GM21723 (cell line): ENCODE data around the gene FANCI.

Experiments used
- ATAC-seq: cut with Tn5 transposase; IDR thresholded peaks from one replicate; pipeline ENCODE4 v1.9.1; 2021; ENCODE audit warnings: mild to moderate bottlenecking, moderate library complexity; ENCODE audit not compliant: unreplicated experiment

FANCI gene

DNA sequence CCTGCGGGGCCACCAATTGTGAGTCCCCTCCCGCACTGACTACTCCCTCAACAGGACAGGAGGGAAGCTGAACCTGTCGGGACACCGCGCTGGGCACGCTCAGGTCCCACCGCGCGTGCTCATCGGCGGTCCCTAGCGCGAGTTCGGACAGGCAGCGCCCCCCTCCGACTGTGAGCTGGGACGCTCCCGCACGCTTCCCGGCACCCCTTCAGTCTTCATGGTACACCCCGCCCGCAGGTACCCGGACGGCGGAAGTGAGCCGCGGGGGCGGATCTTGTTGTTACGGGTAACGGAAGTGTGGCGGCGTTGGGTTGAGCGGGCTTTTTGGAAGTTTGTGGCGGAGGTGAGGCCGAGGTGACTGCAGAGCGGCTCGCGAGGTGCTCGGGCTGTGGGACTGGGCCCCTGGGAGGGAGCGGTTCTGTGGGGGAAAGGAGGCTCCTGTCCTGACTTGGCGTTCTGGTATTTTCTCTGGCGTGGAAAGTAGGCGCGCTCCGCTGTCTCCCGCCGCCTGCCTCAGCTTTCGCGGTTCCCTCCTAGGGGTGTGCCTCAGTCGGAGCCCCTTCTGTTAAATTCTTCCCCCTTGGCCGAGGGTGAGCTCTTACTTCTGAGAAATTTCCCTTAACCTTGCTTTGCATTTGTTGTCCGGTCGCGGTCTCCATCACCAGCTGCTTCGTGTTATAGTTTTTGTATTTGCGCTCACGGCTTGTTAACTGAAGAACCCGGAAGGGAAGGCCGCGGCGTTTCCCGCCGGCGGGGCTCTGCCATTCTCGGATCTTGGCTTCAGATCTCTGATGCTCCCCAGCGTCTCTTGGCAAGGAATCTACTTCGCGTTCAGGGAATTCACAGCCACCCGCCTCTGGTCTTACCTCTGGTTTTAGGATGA, at the start of gene FANCI:
TSS of gene FANCI (plus strand) at position 289 of the 883 bp plus-strand sequence. CDS start 3,669 bp downstream, outside the sequence.
- ATAC-seq, result peak; percentile 93

DNA sequence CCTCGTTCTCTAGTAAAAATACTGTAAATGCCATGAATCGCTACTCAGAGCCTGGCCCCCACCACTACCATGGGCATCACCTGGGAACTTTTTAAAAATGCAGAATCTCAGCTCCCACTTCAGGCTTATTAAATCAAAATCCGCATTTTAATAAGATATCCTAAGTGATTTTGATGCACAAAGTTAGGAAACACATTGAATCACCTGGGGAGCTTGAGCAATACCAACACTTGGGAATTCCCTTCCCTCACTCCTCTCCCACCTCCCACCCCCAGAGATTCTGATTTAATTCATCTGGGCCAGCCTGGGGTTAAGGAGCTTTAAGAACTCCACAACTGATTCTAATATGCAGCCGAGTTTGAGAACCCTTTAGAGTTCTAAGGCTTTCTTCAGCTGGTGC, 49.2 kb upstream of the FANCI start:
- no peak for ATAC-seq

DNA sequence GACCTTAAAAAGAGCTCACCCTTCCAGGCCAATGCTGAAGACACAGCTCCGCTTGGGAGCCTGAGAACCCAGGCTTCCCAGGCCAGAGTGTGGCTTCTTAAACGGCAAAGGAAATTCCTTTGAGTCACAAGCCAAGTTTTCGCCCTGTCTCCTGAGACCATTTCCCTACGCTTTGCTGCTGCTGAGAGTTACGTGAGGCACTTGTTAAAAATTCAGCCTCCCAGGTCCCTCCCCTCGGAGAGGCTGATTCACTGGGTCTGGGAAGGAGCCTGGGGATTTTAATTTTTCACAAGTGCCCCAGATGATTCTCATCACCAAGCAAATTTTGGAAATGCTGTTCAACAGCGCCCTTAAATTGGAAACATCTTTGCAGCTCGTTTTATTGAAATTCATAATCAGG, 47.9 kb upstream of the FANCI start:
- no peak for ATAC-seq

DNA sequence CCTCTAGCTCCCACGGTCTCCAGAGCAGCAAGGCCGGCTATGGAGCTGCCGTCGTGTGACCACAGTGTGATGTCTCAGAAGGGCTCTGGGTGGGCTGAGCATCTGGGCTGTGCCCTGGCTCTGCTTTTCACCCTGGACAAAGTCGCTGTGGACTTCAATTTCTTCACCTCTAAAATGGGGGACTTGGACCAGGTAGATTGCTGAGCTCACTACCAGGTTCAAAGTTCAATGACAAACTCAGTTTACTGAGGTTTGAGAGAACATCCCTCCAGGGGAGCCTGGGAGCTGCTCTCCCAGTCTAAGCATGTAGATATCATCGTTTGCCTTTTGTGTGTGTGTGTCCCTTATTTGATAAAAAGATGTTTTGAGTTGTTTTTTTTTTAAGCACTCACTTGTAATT, 47.5 kb upstream of the FANCI start:
- ATAC-seq, result no peak

DNA sequence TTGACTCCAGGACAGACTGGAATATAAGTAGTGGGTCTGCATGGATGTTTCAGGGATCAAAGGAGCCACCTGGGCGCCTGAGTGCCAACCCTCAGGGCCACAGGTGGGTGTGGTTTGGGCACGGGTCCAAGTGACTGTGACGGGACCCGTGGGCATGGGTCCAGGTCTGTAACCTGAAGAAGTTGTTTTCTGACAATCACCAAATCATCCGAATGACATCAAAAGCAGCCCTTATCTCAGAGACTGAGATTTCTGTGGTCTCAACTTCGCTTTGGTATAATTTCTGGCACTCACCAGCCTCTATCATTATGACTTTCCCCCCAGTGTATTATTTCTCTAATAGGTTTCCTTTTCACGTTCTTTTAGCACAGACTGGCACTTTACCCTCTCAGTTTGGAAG, 46.8 kb upstream of the FANCI start:
- ATAC-seq, result no peak

DNA sequence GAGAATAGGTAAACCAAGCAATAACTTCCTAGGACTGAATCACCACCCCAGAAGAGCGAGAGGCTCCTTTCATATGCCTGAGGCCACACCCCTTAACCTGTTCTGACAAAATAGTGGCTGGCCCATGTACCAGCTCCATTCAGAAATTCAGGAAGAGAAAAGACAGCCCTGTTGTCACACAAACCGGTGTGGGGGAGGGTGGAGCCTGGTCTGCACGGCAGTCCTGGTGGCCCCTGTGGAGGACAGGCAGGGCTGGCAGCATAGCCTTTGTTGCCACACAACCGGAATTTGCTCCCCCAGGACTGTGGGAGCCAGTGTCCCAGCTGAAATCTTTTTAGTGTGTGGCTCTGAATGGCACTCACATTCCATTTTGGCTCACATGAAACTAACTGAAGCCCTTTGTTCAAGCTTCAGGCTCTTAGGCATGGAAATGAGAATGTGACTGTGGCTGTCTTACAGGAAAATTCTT, 46.2 kb upstream of the FANCI start:
- ATAC-seq, result no peak

DNA sequence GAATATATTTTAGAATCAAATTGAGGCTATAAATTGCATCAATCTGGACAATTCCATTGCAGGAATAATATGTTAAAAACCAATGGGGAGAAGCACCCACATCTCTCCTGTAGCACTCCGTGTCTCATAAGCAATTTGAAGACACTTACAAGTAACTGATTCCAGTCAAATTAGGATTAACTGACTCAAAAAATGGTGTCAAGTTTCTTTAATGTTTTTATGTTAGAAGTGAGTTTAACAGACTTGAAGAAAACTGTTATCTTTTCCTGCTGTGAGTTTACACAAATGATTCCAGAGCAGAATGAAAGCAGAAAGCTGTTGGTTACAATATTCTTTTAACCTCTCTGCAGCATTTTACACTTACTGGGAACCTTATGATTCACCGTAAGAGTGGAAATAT, 45.6 kb upstream of the FANCI start:
- ATAC-seq, result no peak

DNA sequence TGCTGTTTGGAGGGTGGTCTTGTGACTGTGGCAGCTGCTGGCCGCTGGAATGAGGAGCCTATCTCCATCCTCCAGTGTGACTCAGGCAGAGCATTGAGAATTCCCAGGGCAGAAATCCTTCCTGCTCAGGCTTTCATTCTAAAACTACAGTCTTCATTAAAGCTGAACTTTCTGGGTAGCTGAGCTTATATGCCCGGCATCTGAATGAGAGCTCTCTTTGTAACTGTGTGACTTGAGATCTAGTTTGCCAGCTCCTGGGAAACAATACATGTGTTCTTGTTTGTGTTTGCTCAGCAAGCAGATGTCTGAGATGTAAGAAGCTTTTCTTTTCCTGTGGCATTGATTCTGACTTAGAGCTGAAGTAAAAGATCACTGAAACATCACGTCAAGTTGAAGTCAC, 44.8 kb upstream of the FANCI start:
- no peak for ATAC-seq

DNA sequence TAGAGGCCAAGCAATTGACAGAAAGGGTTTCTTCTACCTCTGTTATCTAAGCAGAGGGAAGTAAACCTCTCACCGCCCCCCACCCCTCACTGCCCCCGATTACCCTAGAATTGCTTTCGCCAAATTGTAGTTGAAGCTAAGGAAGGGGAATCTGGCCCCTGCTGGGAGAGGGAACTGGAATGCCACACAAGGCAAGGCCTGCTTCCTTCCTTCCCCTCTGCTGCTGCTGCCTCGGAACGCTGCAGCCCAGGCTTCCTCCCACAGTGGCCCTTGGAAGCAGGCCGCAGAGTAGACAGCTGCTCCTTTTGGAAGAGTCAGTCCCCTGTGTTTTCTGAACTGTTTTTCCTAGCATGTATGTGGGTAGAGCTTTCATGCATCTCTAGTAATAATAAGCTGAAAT, 44.0 kb upstream of the FANCI start:
- ATAC-seq, result no peak

DNA sequence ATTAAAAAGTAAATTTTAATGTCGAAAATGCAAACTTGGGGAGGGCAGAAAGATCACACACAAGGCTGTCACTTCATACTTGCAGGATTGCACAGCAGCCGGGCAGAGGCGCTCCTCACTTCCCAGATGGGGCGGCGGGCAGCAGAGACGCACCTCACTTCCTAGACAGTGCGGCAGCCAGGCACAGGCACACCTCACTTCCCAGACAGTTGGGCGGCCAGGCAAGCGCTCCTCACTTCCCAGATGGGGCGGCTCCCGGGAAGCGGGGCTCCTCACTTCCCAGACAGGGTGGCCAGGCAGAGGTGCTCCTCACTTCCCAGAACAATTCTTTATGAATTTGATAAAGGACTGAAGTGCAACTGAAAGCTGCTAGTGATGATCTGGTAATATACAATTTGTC, 43.6 kb upstream of the FANCI start:
- no peak for ATAC-seq

DNA sequence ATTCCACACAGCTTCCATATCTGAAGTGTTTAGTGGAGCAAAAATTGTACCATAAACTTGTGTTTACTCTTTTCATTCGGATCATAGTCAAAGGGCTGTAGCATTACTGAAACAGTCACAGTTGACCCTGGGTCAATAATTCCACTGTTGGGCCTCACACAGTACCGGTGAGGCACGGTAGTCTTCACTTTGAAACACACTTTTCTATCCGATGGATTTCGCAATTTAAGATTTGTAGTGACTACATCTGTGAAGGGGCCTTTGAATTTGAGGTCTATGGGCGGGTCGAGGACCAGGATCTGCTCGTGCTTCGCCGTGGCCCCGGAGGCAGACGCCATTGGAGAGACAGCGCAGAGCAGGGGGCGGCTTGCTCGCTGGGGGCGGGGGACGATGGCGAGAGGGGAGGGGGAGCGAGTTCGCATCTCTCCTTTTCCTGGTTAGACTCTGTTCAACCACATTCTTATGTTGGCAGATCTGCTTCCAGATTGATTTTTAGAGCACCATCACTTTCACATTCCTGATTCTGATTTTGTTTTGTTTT, 42.2 kb upstream of the FANCI start:
- no peak for ATAC-seq

DNA sequence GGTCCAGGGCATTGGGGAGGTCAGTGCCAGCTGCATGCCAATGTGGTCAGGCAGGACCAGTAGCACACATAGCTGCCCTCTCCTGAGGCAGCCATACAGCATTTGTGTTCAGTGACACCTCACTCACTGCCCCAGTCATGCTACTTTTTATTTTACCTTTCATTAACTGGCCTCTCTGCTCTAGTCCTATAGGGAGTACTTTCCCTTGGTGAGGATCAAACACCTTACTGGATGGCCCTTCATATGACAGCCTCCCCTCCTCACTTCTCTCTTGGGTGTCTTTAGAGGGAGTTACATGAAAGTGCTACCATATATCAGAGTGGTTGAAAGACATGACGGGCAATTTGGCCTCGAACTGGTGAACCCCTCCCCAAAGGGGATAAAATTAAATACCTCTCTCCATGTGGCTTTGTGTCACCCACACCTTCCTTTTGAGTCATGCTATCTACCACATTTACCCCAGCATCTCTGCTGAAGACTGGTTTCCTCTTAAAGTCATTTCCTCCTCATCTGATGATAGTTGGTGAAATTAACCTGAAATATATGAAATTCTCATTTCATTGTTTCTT, 40.0 kb upstream of the FANCI start:
- ATAC-seq, result no peak

DNA sequence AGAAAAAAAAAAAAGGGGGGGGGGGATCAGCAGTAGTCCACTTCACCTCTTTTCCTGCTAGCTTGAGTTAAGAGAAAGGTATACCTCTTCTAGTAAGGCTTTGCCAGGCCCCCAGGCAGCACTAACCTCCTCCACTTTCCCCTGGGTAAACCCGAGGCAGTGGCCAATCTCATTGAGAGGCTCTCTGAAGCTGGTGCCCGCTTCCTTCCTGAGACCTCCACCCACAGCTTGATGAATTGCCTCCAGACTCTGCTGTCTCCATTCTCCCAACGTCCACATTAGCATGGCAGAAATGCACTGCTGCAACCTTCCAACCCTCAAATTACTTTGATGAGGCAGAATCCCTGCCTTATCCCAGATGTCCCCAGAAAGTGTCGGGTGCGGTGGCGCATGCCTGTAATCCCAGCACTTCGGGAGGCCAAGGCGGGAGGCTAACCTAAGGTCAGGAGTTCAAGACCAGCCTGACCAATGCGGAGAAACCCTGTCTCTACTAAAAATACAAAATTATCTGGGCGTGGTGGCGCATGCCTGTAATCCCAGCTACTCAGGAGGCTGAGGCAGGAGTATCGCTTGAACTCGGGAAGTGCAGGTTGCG, 37.7 kb upstream of the FANCI start:
- ATAC-seq, result no peak

DNA sequence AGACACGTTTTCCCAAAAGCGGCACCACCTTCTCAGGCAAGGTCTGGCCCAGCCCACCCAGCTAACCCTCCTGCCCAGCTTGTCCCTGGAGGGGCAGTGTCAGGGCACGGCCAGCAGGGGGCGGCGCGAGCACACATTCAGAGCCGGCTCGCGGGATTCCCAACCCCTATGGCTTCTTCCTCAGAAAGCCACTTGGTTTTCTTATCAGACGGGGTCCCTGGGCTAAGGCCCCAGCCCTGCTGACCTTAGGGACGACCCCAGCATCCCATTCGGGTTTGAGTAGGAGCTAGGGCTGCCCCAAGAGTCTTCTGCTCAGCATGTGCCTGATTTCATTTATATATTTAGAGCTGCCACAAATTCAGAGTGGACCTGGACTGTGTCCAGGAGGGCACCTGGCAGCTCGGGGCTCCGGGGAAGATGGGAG, 36.9 kb upstream of the FANCI start:
- peak; percentile 87 for ATAC-seq

DNA sequence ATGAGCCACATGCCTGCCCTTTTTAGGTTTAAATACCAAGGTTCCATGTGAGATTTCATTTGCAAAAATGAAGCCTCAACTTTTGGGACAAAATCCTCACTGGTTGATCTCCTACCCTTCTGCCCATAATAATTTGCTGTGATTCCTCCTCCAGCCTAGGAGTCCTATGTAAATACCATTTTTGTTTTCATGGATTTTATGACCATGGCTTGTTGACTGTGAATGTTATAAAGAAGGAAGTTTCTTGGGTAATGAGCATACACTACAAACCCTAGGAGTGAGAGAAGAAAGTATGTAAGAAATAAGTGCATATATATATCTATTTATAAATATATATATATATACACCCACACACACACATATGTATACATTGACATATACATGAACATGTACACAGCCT, 35.5 kb upstream of the FANCI start:
- no peak for ATAC-seq

DNA sequence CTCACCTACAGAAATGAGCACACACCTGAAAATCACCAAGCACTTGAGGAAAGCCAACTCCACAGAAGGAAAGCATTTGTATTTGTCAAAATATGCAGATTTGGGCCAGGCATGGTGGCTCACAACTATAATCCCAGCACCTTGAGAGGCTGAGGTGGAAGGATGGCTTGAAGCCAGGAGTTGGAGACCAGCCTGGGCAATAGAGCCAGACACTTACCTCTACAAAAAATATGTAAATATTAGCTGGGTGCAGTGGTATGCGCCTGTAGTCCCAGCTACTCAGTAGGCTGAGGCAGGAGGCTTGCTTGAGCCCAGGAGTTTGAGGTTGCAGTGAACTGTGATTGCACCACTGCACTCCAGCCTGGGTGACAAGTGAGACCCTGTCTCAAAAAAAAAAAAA, 34.7 kb upstream of the FANCI start:
- no peak for ATAC-seq

DNA sequence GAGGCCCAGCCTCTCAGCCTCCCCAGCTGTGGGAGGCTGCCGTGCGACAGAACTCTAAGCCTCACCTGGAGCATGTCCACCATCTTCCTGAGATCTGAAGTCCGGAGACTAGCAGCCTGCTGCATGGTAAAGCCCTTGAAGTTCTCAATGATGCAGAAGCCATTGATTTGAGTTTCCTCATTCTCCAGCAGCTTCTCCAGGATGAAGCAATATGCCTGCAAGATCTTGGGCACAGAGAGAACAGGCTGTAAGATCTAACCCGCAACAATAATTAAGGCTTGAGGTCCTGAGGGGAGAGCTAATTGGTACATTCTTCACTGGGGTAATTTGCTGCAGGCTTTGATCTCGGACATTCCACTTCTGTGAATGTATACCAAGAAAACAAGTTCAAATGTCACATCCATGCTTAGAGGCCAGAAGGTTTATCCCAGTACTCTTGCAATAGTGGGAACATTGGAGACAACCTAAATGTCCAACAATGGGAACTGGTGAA, 32.1 kb upstream of the FANCI start:
- ATAC-seq, result no peak

DNA sequence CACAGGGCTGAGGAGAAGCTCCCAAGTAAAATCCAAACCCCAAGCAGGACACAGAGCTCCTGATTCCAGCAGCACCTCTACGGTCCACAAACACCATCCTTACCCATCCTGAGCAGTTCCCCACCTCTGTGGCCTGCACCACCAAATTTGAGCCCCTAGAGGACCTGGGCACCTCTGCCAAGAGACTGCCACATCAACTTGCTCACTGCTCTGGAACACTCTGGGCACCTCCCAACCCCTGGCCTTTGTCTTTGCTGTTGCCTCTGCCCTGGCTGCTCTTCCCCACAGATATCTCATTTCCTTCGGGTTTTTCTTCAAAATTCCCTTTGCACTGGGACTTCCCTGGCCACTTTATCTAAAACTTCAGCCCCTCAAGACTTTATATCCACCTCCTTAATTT, 28.2 kb upstream of the FANCI start:
- ATAC-seq, result no peak

DNA sequence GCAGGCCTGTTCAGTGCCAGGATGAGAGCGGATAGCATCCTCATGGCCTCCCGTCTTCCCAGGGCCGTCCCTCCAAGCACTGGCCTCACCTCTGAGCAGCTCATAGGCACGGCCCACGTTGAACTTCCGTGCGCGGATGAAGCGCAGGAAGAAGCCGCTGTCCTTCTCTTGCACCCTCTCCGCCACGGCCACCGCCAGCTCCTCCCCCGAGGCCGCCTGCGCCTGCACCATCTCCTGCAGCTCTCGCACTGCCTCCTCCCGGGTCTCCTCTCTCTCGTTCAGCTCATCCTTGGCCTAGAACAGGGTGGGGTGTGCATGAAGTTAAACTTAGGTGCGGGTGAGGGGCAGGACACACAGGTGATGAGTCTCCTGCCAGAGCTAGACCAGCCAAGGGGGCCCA, 26.7 kb upstream of the FANCI start:
- no peak for ATAC-seq

DNA sequence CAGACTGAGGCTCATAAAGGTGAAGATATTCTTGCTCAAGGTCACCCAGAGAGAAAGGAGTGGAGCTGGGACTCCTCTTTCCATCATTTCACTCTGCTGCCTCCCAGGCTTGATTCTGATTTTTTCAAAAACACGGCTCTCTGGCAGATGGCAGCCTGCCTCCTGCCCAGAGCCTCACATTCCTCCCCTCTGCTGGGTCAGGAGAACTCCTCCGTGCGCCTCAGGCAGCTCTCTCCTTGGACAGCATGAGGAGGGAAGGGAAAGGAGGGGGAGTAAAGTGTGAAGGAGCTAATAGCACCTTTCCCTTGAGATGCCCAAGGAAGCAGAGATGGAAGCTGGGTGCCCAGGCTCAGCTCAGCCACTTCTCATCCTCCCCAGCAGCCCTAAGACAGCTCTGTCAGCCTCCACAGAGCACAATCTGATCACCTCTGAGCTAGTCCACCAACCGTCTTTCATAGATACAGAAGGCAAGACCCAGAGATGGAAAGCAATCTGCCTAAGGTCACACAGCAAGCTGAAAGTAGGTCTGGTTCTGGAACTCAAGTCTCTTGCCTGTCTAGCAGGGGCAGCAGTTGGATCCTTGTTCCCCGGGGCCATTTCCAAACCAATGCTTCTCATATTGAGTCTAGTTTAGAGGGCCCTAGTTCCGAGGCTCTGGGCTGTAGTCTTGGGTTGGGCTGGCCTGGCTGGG, 25.9 kb upstream of the FANCI start:
- no peak for ATAC-seq

DNA sequence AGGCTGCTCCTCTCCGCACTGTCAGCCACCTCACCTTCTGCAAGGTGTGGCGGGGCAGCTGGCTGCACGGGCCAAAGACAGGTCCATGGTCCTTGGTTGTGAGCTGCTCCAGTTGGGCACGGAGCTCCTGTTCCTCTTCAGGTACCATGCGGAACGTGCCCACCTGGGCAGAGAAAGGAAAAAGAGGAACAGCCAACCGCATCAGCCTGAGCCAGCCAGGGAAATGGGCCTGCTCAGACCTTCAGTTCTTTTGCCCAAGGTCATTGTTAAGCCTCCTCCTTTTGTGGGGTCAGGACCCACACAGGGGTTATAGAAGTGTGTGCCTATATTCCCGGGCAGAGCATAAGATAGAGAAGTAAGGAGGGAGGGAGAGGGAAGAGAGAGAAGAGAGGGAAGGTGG, 25.2 kb upstream of the FANCI start:
- ATAC-seq, result no peak
